Chondrocyte (in vitro differentiated cells): ENCODE data around the gene CLDN20. TPM values are rescaled to one million over a fixed set of nuclear protein-coding genes. Genes with fewer than 3 reads are reported as not detected.

ENCODE experiments used
- DNase-seq: peaks from one replicate; pipeline ENCODE4 v3.0.0; 2021; ENCODE audit warnings: mixed read lengths, low spot score
- H3K27ac Mint-ChIP-seq: one replicate; pipeline ENCODE4 v1.8.0; 2021; ENCODE audit warnings: mild to moderate bottlenecking, moderate library complexity, mixed read lengths; ENCODE audit not compliant: unreplicated experiment
- H3K27me3 Mint-ChIP-seq: 2 replicates; pipeline ENCODE4 v1.8.0; 2021; ENCODE audit warnings: low read depth, mixed read lengths
- H3K36me3 Mint-ChIP-seq: 2 replicates; pipeline ENCODE4 v1.8.0; 2021; ENCODE audit warnings: low read depth, mixed read lengths
- H3K4me1 Mint-ChIP-seq: 2 replicates; pipeline ENCODE4 v1.8.0; 2021; ENCODE audit warnings: low read depth, mild to moderate bottlenecking, mixed read lengths
- H3K4me3 Mint-ChIP-seq: one replicate; pipeline ENCODE4 v1.8.0; 2021; ENCODE audit warnings: mild to moderate bottlenecking, moderate library complexity, mixed read lengths; ENCODE audit not compliant: unreplicated experiment
- H3K9me3 Mint-ChIP-seq: 2 replicates; pipeline ENCODE4 v1.8.0; 2021; ENCODE audit warnings: low read depth, mixed read lengths
- total RNA-seq: library from RNA; stranded (reverse); gene quantifications from 3 replicates; pipeline ENCODE4 v1.2.1, GENCODE V29; 2021
- TF ChIP-seq, protein P1 (sequence below): fragments of 200-600 bp; sonication (generic); IDR thresholded peaks from 2 replicates; pipeline ENCODE4 v1.5.0; 2021; ENCODE audit warnings: antibody characterized with exemption, mild to moderate bottlenecking, moderate library complexity

Gene CLDN20
- total RNA-seq, 1 donor from 2014 or later = not detected

DNA sequence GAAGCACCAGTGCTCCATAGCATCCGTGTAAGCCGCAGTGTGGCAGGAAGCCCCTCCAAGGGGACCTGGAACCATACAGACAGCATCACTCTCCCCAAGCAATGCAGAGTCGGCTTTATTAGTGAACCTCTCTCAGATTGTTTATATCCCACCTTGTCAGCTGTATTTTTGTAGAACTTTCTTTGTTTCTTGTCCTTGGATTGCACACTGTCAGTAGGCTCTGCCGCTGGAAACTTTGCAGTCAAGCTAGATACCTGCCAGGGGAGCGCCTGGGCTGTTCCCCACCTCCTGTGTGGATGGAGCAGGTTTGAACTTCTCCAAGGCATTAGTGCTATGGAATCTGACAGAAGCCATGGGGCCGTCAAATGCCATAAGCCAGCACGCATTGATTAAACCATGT lies 18.6 kb upstream of the CLDN20 start:
- Mint-ChIP-seq H3K9me3 (no peaks in the 10 kb centered on the region), H3K4me1 (peaks cover 53% of the 10 kb centered on the region), H3K4me3 (no peak overlapping the region), H3K27me3 (no peaks in the 10 kb centered on the region), H3K36me3 (peaks cover 4% of the 10 kb centered on the region), H3K27ac (peak overlapping the region; percentile 90)
- DNase-seq = no peak
- TF ChIP-seq, protein P1, sequence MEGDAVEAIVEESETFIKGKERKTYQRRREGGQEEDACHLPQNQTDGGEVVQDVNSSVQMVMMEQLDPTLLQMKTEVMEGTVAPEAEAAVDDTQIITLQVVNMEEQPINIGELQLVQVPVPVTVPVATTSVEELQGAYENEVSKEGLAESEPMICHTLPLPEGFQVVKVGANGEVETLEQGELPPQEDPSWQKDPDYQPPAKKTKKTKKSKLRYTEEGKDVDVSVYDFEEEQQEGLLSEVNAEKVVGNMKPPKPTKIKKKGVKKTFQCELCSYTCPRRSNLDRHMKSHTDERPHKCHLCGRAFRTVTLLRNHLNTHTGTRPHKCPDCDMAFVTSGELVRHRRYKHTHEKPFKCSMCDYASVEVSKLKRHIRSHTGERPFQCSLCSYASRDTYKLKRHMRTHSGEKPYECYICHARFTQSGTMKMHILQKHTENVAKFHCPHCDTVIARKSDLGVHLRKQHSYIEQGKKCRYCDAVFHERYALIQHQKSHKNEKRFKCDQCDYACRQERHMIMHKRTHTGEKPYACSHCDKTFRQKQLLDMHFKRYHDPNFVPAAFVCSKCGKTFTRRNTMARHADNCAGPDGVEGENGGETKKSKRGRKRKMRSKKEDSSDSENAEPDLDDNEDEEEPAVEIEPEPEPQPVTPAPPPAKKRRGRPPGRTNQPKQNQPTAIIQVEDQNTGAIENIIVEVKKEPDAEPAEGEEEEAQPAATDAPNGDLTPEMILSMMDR = no peak

DNA sequence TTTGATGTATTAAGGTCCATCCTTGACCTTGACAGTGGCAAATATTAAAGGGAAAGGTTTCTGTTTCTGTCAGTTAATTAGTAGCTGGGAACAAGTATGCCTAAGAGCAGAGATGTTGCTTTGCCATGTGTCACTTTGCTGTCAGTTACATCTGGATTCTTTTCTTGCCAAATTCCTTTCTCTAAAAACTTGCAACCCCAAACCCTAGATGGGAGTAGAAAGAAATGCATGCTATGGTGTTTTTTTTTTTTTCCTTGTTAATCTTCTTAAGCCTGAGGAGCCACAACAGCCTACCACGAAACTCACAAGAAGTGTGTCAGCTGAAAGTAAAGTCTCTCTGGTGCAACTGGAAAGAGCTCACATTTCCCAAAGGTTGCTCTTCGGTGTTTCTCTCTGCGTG lies 18.0 kb upstream of the CLDN20 start:
- Mint-ChIP-seq H3K27ac (peak overlapping the region; percentile 90), H3K4me3 (no peak overlapping the region), H3K4me1 (peaks cover 56% of the 10 kb centered on the region), H3K36me3 (peaks cover 5% of the 10 kb centered on the region), H3K27me3 (no peaks in the 10 kb centered on the region), H3K9me3 (no peaks in the 10 kb centered on the region)
- TF ChIP-seq, protein P1 = no peak
- DNase-seq = no peak

DNA sequence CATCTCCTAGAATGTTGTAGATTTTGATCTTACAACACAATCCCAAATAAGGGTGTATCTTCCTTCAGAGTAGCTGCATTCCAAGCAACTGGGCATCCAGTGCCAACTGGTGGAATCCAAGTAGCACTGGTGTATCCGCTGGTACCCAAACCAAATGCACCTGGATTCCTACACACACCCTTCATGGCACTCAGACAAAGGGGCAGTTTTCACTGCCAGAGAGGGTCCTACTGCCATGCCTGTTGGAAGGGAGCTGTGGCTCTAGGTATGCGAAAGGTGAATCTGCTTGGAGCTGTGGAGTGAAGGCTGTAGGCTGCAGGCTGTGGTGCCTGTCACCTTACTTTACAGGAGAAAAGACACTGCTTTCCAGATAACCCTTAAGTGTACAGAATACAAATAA lies 17.0 kb upstream of the CLDN20 start:
- Mint-ChIP-seq H3K27ac (peak overlapping the region; percentile 96), H3K36me3 (peaks cover 6% of the 10 kb centered on the region), H3K4me1 (peaks cover 56% of the 10 kb centered on the region), H3K27me3 (no peaks in the 10 kb centered on the region), H3K4me3 (no peak overlapping the region), H3K9me3 (no peaks in the 10 kb centered on the region)
- DNase-seq = no peak
- TF ChIP-seq, protein P1 = no peak

DNA sequence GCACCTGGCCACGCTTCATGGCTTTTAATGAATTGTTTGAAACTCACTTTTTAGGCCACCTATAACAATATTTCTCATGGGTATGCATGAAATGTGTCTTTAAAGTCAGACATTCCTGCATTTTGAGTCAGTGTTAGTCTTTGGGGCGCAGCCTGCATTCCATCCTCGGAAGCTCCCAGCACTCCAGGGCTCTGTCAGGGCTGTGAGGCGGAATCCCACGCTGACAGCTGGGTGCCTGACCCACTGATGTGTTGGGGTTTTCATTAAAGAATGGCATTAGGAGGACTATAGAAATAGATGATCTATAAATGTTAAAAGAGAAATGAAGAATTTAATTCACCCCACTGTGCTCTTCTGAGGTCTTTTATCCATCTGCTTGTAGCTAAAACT lies 16.2 kb upstream of the CLDN20 start:
- H3K27me3 Mint-ChIP-seq = no peaks in the 10 kb centered on the region
- H3K27ac Mint-ChIP-seq = peak overlapping the region; percentile 96
- H3K36me3 Mint-ChIP-seq = peaks cover 6% of the 10 kb centered on the region
- peak overlapping the region; percentile 59 for H3K4me3 Mint-ChIP-seq
- no peaks in the 10 kb centered on the region for H3K9me3 Mint-ChIP-seq
- DNase-seq = no peak
- peaks cover 56% of the 10 kb centered on the region for H3K4me1 Mint-ChIP-seq
- TF ChIP-seq, protein P1 = no peak

DNA sequence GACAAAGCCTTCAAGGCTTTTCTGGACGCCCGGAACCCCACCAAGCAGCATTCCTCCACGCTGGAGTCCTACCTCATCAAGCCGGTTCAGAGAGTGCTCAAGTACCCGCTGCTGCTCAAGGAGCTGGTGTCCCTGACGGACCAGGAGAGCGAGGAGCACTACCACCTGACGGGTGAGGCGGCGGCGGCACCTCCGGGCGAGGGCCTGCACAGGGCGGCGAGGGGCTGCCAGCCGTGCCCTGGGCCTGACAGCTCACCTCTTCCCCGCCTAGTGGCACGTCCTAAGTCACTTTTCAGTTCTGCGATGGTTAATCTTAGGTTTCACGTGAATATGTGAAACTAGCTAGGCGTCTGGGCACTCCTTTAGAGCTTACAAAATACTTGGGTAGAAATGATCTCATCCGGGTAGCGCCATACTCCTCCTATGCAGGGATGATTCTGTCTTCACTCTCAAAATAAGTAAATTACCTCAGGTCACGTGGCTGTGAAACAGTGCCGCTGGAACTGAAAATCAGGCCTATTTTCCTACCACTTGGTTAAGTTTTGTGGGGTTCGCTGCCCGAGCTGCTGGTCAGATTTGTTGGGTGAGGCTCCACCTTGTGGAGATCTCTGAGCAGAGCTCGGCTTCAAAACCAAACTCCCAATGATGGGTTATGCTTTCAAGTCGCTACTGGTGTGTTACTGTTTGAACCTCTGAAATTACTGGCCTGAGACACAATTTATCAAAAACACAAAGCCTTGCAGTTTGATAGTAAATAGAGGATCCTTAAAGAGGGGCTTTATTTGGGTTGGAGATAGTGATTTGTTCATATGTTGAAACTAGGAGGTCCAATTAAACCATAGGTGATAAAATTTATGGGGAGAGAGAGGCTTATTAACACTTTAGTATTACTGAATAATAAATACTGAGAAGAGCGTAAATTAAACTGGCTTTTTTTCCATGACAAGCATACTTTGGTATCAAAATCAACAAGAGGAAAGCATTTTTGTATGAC lies 15.5 kb upstream of the CLDN20 start:
- H3K36me3 Mint-ChIP-seq = peaks cover 6% of the 10 kb centered on the region
- DNase-seq = no peak
- no peaks in the 10 kb centered on the region for H3K9me3 Mint-ChIP-seq
- H3K4me3 Mint-ChIP-seq = peak overlapping the region; percentile 59
- peak overlapping the region; percentile 96 for H3K27ac Mint-ChIP-seq
- TF ChIP-seq, protein P1 = peak; percentile 97
- H3K27me3 Mint-ChIP-seq = no peaks in the 10 kb centered on the region
- H3K4me1 Mint-ChIP-seq = peaks cover 63% of the 10 kb centered on the region
